Keratinocyte (primary cell): ENCODE results near the gene PIGQ.
A peak's percentile ranks its signal among the peaks of the same experiment; 100 is the strongest.

Source experiments
- CTCF ChIP-seq, 3 experiments: IDR thresholded peaks in 1 of 3; conservative IDR thresholded peaks in 1 of 3; optimal IDR thresholded peaks in 1 of 3; 2 replicates in 2 of 3; 3 replicates in 1 of 3; pipeline versions ENCODE3 to v1.5.1; 2011; ENCODE audit warnings: low read length in 3 of 3, mild to moderate bottlenecking in 3 of 3, moderate library complexity in 2 of 3, control low read depth in 1 of 3, inconsistent platforms in 1 of 3; ENCODE audit not compliant: insufficient read depth in 2 of 3; ENCODE audit errors: extremely low read depth in 1 of 3
- EZH2 ChIP-seq: IDR thresholded peaks from one replicate; pipeline ENCODE4 v1.6.1; 2012; ENCODE audit warnings: inconsistent platforms, mild to moderate bottlenecking, low read length, moderate library complexity

GRCh38 chr16:537415-538335, 32.1 kb upstream of the PIGQ start:
- TF ChIP-seq CTCF (optimal IDR thresholded peaks at IDR 0.05 in 1 of 3, IDR thresholded peaks at IDR 0.05 in 1 of 3, conservative IDR thresholded peaks at IDR 0.05 in 1 of 3; ENCODE audit: extremely low read depth in 1 of 3, insufficient read depth in 2 of 3, low read length in 3 of 3) (peak in 1 of 3 experiments; percentile 11), EZH2 (no peak)
